Ovary (tissue), 3 donors: ENCODE data around the gene IFT80.
"Not testable (repeated sequence)": the region's sequence is repeated elsewhere in the genome, so short reads cannot be mapped to it uniquely, and the experiment has no call there.

Source experiments
- CTCF ChIP-seq, 3 donors: fragments of 450-650 bp in 2 of 3; fragments of 200-600 bp in 1 of 3; IDR thresholded peaks; one replicate each; pipeline versions ENCODE4 v1.5.1 to v1.8.0; 2016 to 2022; ENCODE audit warnings: antibody characterized with exemption in 3 of 3, mild to moderate bottlenecking in 1 of 3
- EP300 ChIP-seq: sonication (generic); formaldehyde crosslinking; IDR thresholded peaks from one replicate; pipeline ENCODE4 v1.6.1; 2017; ENCODE audit warnings: antibody characterized with exemption
- POLR2A ChIP-seq: fragments of 450-650 bp; IDR thresholded peaks from one replicate; pipeline ENCODE4 v1.6.1; 2017; ENCODE audit warnings: antibody characterized with exemption, mild to moderate bottlenecking, moderate library complexity
- donor health status: DM: no; HTN: no; CAD: no.

GRCh38 chr3:160321821-160322220, 77.2 kb downstream of the IFT80 start:
- TF ChIP-seq CTCF (IDR thresholded peaks at IDR 0.05); EP300; POLR2A: not testable (repeated sequence)
